GM23248 (cell line): Measurements from ENCODE around the gene IL17RC. TPM values are rescaled to one million over a fixed set of nuclear protein-coding genes. Genes with fewer than 3 reads are reported as not detected.
A peak's percentile ranks its signal among the peaks of the same experiment; 100 is the strongest.

Experiments used
- DNase-seq: peaks from one replicate; pipeline ENCODE4 v3.0.0-alpha.2; 2015
- H2AFZ ChIP-seq: fragments of 200-600 bp; sonication (generic); 2 replicates; pipeline ENCODE4 v1.6.1; 2016; ENCODE audit warnings: antibody characterized with exemption
- H3F3A ChIP-seq: fragments of 200-600 bp; sonication (generic); 2 replicates; pipeline ENCODE4 v1.6.1; 2016; ENCODE audit warnings: mild to moderate bottlenecking, antibody characterized with exemption, mixed run types; ENCODE audit not compliant: insufficient read depth
- H3K27ac ChIP-seq: fragments of 200-600 bp; sonication (generic); 2 replicates; pipeline ENCODE4 v1.5.1; 2016; ENCODE audit warnings: mild to moderate bottlenecking
- H3K27me3 ChIP-seq: fragments of 200-600 bp; sonication (generic); replicated peaks from 2 replicates; pipeline ENCODE4 v1.6.1; 2016; ENCODE audit warnings: mild to moderate bottlenecking; ENCODE audit not compliant: insufficient read depth
- H3K36me3 ChIP-seq: fragments of 200-600 bp; sonication (generic); 2 replicates; pipeline ENCODE4 v1.6.1; 2016; ENCODE audit warnings: low read depth, mild to moderate bottlenecking
- H3K4me1 ChIP-seq: fragments of 200-600 bp; sonication (generic); 2 replicates; pipeline ENCODE4 v1.6.1; 2016; ENCODE audit warnings: mild to moderate bottlenecking; ENCODE audit not compliant: insufficient read depth
- H3K4me2 ChIP-seq: fragments of 200-600 bp; sonication (generic); one replicate; pipeline ENCODE4 v1.6.1; 2016; ENCODE audit warnings: mild to moderate bottlenecking; ENCODE audit not compliant: unreplicated experiment
- H3K4me3 ChIP-seq: fragments of 200-600 bp; sonication (generic); 2 replicates; pipeline ENCODE4 v1.5.1; 2016; ENCODE audit warnings: mild to moderate bottlenecking
- H3K79me2 ChIP-seq: fragments of 200-600 bp; sonication (generic); 2 replicates; pipeline ENCODE4 v1.6.1; 2016; ENCODE audit warnings: mild to moderate bottlenecking; ENCODE audit not compliant: insufficient read depth
- H3K9ac ChIP-seq: fragments of 200-600 bp; sonication (generic); 2 replicates; pipeline ENCODE4 v1.6.1; 2016; ENCODE audit warnings: mild to moderate bottlenecking
- H3K9me2 ChIP-seq: fragments of 200-600 bp; sonication (generic); 2 replicates; pipeline ENCODE4 v1.6.1; 2016; ENCODE audit warnings: mixed run types, mild to moderate bottlenecking, moderate library complexity; ENCODE audit not compliant: insufficient read depth
- H3K9me3 ChIP-seq: fragments of 200-600 bp; sonication (generic); one replicate; pipeline ENCODE4 v1.6.1; 2017; ENCODE audit warnings: low read depth
- H4K20me1 ChIP-seq: fragments of 200-600 bp; sonication (generic); 2 replicates; pipeline ENCODE4 v1.6.0; 2016; ENCODE audit not compliant: insufficient read depth
- EZH2 ChIP-seq: fragments of 200-600 bp; sonication (generic); IDR thresholded peaks from 2 replicates; pipeline ENCODE4 v1.6.1; 2018; ENCODE audit warnings: antibody characterized with exemption, mild to moderate bottlenecking; ENCODE audit not compliant: insufficient read depth, poor library complexity, severe bottlenecking
- EZH2phosphoT487 ChIP-seq: fragments of 200-600 bp; sonication (generic); IDR thresholded peaks from 2 replicates; pipeline ENCODE4 v1.6.1; 2018; ENCODE audit warnings: antibody characterized with exemption, moderate library complexity, mild to moderate bottlenecking, low read depth; ENCODE audit not compliant: insufficient read depth
- WGBS, 2 experiments: methylation state at CpG; one replicate each; pipeline ENCODE4 v1.1.6; 2015 to 2017; ENCODE audit warnings: low lambda C conversion rate in 2 of 2, low coverage in 1 of 2; ENCODE audit errors: missing lambda C conversion rate in 2 of 2; 5-methylcytosine and 5-hydroxymethylcytosine counted together
- in situ Hi-C: fragments of 300-500 bp; cut with MboI; formaldehyde crosslinking; loops from 2 replicates; pipeline ENCODE4 v1.15.0; 2020
- polyA plus RNA-seq: library from polyadenylated mRNA; unstranded; fragments of >200 nt; fragmentation: Nextera tagmentation; extraction: Ambion mirVana; gene quantifications from 2 replicates; pipeline ENCODE4 v1.2.1, GENCODE V29; 2016
- total RNA-seq: library from RNA; depleted of rRNA; stranded (reverse); fragments of >200 nt; shearing (Covaris generic); gene quantifications from 2 replicates; pipeline ENCODE4 v1.2.3, GENCODE V29; 2014

IL17RC gene
- total and polyA plus RNA-seq, 2 experiments from 2014 or later = 20.5 to 41.8 TPM

DNA sequence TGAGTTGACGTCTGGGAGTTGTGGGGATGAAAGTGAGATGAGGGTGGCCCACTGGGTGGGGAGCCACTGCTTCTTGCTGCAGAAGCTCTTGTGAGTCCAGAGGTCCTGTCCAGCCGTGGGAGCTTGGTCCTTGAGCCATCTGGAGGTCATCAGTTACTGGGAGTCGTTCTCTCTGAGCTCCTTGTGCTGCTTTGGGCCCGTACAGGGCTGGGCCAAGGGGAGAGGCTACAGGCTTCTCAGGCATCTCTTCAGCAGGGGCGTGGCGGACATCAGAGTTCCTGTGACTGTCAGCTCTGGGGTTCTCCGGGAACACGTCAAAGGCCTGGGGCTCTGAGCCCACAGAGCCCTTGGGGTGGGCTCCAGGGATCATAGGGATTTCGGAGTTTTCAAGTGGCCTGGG is 32.7 kb downstream of the IL17RC start:
- Histone ChIP-seq H3K27me3 (no peaks in the 10 kb centered on the region), H2AFZ (no peak overlapping the region), H4K20me1 (no peaks in the 10 kb centered on the region), H3K9me2 (no peaks in the 10 kb centered on the region), H3K9me3 (no peaks in the 10 kb centered on the region), H3K27ac (no peak overlapping the region), H3K79me2 (no peaks in the 10 kb centered on the region), H3K4me3 (no peak overlapping the region), H3K36me3 (no peaks in the 10 kb centered on the region), H3K4me1 (no peaks in the 10 kb centered on the region), H3K9ac (no peak overlapping the region), H3K4me2 (no peak overlapping the region), H3F3A (no peaks in the 10 kb centered on the region; the same call in 1 of the 2 replicates)
- TF ChIP-seq EZH2phosphoT487 = no peak
- TF ChIP-seq EZH2 = no peak
- in situ Hi-C loops = no loop called here
- WGBS, 2 experiments = 77 to 81% methylated on average over 9 of the region's 9 CpGs
- DNase-seq = no peak

DNA sequence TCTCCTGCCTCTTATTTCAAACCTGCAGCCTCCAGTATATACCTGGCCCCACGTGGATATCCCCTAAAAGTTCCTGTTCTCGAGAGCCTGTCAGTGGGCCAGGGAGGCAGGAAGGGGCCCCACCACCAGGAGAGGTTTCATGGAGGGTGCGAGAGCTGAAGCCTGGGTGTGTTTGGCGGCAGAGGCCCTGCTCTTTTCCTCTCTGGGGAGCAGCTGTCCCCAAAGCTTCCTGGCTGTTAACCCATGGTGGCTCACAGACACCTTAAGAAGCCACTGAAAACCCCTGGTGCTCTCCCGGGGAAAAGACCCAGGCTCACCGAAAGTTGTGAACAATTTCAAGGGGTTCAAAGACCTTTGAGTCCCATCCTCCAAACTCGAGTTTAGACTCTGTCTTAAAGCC is 34.2 kb downstream of the IL17RC start:
- Histone ChIP-seq H4K20me1 (no peaks in the 10 kb centered on the region), H3K4me2 (no peak overlapping the region), H3F3A (0 out of 2 replicates have a peak, but pooled peaks cover 3% of the 10 kb centered on the region), H3K9ac (no peak overlapping the region), H3K79me2 (no peaks in the 10 kb centered on the region), H3K9me2 (no peaks in the 10 kb centered on the region), H3K27me3 (no peaks in the 10 kb centered on the region), H3K27ac (no peak overlapping the region), H3K4me1 (no peaks in the 10 kb centered on the region), H3K36me3 (no peaks in the 10 kb centered on the region), H3K4me3 (no peak overlapping the region), H2AFZ (no peak overlapping the region), H3K9me3 (no peaks in the 10 kb centered on the region)
- 48 to 63% methylated on average over 7 of the region's 7 CpGs for WGBS, 2 experiments
- in situ Hi-C loops = no loop called here
- no peak for DNase-seq
- TF ChIP-seq EZH2phosphoT487 (no peak), EZH2 (no peak)

DNA sequence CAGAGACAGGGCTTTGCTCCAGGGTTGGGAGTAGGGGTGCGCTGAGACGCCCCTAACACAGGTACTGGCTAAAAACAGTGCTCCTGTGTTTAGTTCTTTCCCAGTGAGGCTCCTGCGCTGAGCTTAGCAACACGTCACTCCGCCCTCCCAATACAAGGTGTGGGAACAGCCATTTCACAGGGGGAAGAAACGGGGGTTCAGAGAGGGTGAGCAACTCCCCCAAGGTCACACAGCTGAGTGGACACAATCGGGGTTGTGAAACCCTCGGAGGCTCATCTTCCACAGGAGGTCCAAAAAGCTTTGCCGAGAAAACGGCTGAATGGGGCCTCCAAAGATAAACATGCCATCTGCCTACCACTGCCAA is 34.7 kb downstream of the IL17RC start:
- in situ Hi-C loops = no loop called here
- no peaks in the 10 kb centered on the region for H3K27me3 ChIP-seq

DNA sequence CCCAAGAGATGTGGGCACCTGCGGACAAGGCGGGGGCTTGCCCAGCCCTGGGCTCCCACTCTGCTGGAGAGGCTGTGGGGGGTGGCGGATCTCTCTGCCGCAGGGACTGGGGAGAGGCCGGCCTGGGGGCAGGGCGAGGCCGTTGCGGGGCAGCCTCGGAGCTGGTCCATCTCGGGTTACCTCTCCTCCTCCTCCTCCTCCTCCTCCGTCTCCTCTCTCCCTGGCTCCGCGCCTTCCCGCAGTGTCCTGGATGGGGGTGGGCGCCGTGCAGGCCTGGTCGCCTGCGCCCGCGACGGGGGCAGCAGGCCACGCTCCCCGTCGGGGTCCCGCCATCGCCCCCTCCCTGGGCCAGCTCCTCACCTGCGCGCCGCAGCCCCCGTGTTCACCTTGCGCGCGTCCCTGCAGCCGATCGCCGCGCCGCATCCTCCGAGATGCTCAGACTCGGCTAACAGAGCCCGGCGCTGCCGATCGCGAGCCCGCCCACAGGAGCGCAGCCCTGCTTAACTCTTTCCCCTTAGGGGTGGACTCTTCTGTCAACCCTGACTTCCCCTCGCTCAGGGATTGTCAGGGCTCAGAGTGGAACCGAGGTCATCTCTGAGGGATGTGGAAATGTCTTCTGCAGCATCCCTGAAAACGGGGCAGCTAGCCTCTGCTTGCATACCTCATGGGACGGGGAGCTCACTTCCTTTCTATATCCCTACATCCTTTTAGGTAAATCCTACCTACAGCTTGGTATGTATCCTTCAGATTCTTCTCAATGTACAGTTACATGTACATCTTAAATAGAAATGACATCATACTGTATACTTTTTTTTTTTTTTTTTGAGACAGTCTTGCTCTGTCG is 35.3 kb downstream of the IL17RC start, which contains the start of gene PRRT3:
TSS of gene PRRT3 (minus strand) at position 447 of the 844 bp plus-strand sequence. CDS start 2,293 bp downstream, outside the sequence.
- in situ Hi-C loops = no loop called here
- 0 out of 2 replicates have a peak, but pooled peaks cover 8% of the 10 kb centered on the region for H3F3A ChIP-seq
- 5 to 10% methylated on average over 31 to 51 of the region's 52 CpGs for WGBS, 2 experiments
- DNase-seq = peak; percentile 78
- peak within 1 kb of the TSS; percentile 82 for H3K4me2 ChIP-seq
- H3K4me3 ChIP-seq = peak within 1 kb of the TSS; percentile 74
- H3K27me3 ChIP-seq = no peaks in the 10 kb centered on the region
- H3K9ac ChIP-seq = peak within 1 kb of the TSS; percentile 47
- H2AFZ ChIP-seq = peak within 1 kb of the TSS; percentile 70
- no peak for TF ChIP-seq EZH2phosphoT487
- no peaks in the 10 kb centered on the region for H3K9me2 ChIP-seq
- H3K9me3 ChIP-seq = no peaks in the 10 kb centered on the region
- no peaks in the 10 kb centered on the region for H3K79me2 ChIP-seq
- no peak within 1 kb of the TSS for H3K27ac ChIP-seq
- H3K36me3 ChIP-seq = no peaks in the 10 kb centered on the region
- H3K4me1 ChIP-seq = no peaks in the 10 kb centered on the region
- H4K20me1 ChIP-seq = no peaks in the 10 kb centered on the region

More for the DNA sequence above, 34.7 kb downstream of the IL17RC start:
- Histone ChIP-seq H4K20me1 (no peaks in the 10 kb centered on the region), H3K36me3 (no peaks in the 10 kb centered on the region), H3F3A (0 out of 2 replicates have a peak, but pooled peaks cover 7% of the 10 kb centered on the region), H3K79me2 (no peaks in the 10 kb centered on the region), H3K9ac (peak overlapping the region; percentile 47), H3K9me2 (no peaks in the 10 kb centered on the region), H3K27ac (no peak overlapping the region), H3K4me3 (peak overlapping the region; percentile 74), H3K9me3 (no peaks in the 10 kb centered on the region), H2AFZ (peak overlapping the region; percentile 70), H3K4me1 (no peaks in the 10 kb centered on the region), H3K4me2 (peak overlapping the region; percentile 82)
- WGBS, 2 experiments = 41 to 46% methylated on average over 10 of the region's 10 CpGs
- peak; percentile 19 for DNase-seq
- no peak for TF ChIP-seq EZH2phosphoT487
- no peak for TF ChIP-seq EZH2
